ENCODE results near the gene LYRM4.
"Not testable (repeated sequence)": the region's sequence is repeated elsewhere in the genome, so short reads cannot be mapped to it uniquely, and the experiment has no call there.

LYRM4 gene

GRCh38 chr6:5066456-5067093 is 194.2 kb downstream of the LYRM4 start:
- DNase-seq = no peak

DNA sequence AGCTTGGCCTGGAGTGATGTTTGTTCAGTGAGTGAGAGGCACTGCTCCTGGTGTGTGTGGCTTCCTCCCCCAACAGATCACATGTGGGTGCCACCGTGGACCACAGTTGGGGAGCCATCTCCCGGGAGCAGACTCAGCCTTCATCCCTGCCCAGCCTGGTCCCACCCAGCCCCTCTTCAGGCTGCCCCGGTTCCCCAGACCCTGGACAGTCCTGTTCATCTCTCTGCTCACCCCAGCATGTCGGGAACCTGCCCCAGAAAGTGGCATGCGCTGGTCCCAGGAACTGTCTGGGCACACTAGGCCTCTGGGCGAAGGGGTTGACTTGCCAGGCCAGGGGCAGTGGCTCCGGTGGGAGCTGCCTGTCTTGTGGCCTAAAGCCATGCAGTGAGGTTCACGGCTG is 197.1 kb downstream of the LYRM4 start:
- no peak for DNase-seq

DNA sequence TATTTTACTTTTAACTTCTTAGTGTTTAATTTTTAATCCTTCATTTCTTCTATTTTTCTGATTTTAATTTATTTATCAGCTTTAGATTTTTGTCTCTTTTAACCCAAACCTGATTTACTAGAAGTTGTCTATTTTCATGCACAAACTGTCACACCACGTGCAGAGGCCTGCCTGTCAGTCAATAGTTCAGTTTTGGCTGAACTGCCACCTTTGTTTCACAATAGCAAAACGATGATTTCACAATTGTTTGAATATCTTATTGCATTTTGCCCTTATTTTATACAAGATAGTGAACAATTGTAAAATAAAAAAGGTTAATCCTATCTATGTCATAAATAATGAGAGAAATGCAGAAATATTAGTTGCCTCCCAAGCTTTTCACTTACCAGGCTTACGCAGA is 199.6 kb downstream of the LYRM4 start:
- no peak for DNase-seq

DNA sequence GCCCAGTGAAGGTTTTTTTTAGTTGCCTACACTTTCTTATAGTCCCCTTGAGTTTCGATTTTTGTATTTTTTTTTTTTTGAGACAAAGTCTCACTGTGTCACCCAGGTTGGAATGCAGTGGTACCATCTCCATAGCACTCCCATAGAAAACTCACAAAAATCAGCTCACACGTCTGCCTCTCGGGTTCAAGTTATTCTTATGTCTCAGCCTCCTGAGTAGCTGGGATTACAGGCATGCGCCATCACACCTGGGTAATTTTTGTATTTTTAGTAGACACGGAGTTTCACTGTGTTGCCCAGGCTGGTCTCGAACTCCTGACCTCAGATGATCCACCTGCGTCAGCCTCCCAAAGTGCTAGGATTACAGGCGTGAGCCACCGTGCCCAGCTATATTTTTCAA is 200.3 kb downstream of the LYRM4 start:
- DNase-seq = not testable (repeated sequence)

- no peak for DNase-seq
Measured at GRCh38 chr6:5059036-5059896, 201.5 kb downstream of the LYRM4 start.

Measured in NCI-H146 (cell line).